Measurements from ENCODE around the gene TBC1D5.
"Not testable (repeated sequence)": the region's sequence is repeated elsewhere in the genome, so short reads cannot be mapped to it uniquely, and the experiment has no call there.

The TBC1D5 gene

GRCh38 chr3:17705991-17706390 lies 36.4 kb downstream of the TBC1D5 start:
- not testable (repeated sequence) for DNase-seq

GRCh38 chr3:17699815-17700214 lies 42.6 kb downstream of the TBC1D5 start:
- not testable (repeated sequence) for DNase-seq

GRCh38 chr3:17695665-17696064 lies 46.8 kb downstream of the TBC1D5 start:
- DNase-seq = not testable (repeated sequence)

- not testable (repeated sequence) for DNase-seq
These were observed 48.8 kb downstream of the TBC1D5 start for GRCh38 chr3:17693670-17693999.

GRCh38 chr3:17692846-17693669 lies 49.4 kb downstream of the TBC1D5 start:
- DNase-seq = peak; percentile 58

GRCh38 chr3:17687566-17687965 lies 54.9 kb downstream of the TBC1D5 start:
- no peak for DNase-seq

- no peak for DNase-seq
These were observed 55.8 kb downstream of the TBC1D5 start for GRCh38 chr3:17686613-17687012.

GRCh38 chr3:17683542-17684207 lies 58.8 kb downstream of the TBC1D5 start:
- DNase-seq = no peak

- DNase-seq = no peak
These were observed 61.9 kb downstream of the TBC1D5 start for GRCh38 chr3:17680530-17680929.

GRCh38 chr3:17678116-17678741 lies 64.2 kb downstream of the TBC1D5 start:
- no peak for DNase-seq

GRCh38 chr3:17674082-17674686 lies 68.2 kb downstream of the TBC1D5 start:
- no peak for DNase-seq

- no peak for DNase-seq
These were observed 69.9 kb downstream of the TBC1D5 start for GRCh38 chr3:17672506-17672905.

GRCh38 chr3:17670749-17671148 lies 71.7 kb downstream of the TBC1D5 start:
- no peak for DNase-seq

- DNase-seq = no peak
These were observed 77.5 kb downstream of the TBC1D5 start for GRCh38 chr3:17664923-17665322.

- DNase-seq = no peak
These were observed 86.2 kb downstream of the TBC1D5 start for GRCh38 chr3:17656264-17656663.

- DNase-seq = no peak
These were observed 86.7 kb downstream of the TBC1D5 start for GRCh38 chr3:17655743-17656142.

GRCh38 chr3:17649748-17650147 lies 92.7 kb downstream of the TBC1D5 start:
- DNase-seq = not testable (repeated sequence)

- not testable (repeated sequence) for DNase-seq
These were observed 93.6 kb downstream of the TBC1D5 start for GRCh38 chr3:17648630-17649355.

- DNase-seq = peak; percentile 48
These were observed 97.2 kb downstream of the TBC1D5 start for GRCh38 chr3:17645074-17645698.

GRCh38 chr3:17643691-17644090 lies 98.7 kb downstream of the TBC1D5 start:
- DNase-seq = no peak

GRCh38 chr3:17642474-17642873 lies 100.0 kb downstream of the TBC1D5 start:
- no peak for DNase-seq

- DNase-seq = no peak
These were observed 102.0 kb downstream of the TBC1D5 start for GRCh38 chr3:17640466-17640865.
